ENCODE measurements around the gene EEFSEC. TPM values are rescaled to one million over a fixed set of nuclear protein-coding genes. Genes with fewer than 3 reads are reported as not detected.

EEFSEC gene
- total RNA-seq, 2 donors from 2014 or later = 15.7 to 18.0 TPM

DNA sequence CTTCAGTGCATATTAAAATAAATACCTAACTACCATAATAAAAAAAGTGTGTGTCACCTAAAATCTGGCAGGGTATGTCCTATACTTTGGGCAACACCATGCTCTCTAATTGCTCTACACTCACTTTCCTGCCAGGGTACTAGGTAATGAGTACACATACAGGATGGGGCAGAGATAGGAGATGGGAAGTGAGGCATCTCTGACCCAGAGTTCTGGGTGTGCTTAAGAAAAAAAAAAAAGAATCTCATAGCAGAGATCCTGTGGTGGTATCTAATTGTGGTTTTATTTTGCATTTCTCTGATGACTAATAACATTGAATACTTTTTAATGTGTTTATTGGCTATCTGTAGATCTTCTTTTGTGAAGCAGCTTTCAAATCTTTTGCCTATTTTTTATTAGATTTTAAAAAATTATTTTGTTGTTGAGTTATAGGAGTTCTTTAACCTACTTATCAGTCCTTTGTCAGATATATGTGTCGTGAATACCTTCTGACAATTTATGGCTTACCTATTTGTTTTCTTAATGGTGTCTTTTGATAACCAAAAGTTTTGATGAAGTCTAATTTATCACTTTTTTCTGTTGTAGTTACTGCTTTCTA, 48.0 kb downstream of the EEFSEC start:
- no peaks in the 10 kb centered on the region for H3K9me3 ChIP-seq
- no peaks in the 10 kb centered on the region for H3K27me3 ChIP-seq
- H3K4me1 ChIP-seq = peaks cover 0 to 12% of the 10 kb centered on the region in 2 donors
- no peak for DNase-seq (ENCODE audit: low spot score)
- H3K4me3 ChIP-seq = no peak overlapping the region
- no peak overlapping the region for H3K27ac ChIP-seq
- TF ChIP-seq CTCF (IDR thresholded peaks at IDR 0.05) = no peak
- no peaks in the 10 kb centered on the region for H3K36me3 ChIP-seq

DNA sequence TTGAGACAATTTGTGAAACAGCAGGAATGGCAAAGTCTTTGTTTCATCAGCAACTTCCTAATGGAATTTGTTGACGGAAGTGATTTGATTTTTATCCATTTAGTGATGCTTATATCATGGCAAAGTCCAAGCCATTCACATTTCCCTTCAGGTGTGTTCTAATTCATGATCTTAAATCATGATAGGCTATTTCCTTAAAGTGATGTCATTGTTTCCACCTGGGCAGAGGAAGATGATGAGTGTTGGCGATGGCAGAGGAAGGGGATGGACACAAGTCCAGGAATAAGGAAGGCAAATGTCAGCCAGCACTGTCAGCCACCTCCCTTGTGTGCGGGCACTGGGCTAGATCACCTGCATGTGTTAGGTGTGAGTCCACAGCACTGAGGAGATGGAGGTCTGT, 49.9 kb downstream of the EEFSEC start:
- Histone ChIP-seq H3K27ac (no peak overlapping the region), H3K27me3 (no peaks in the 10 kb centered on the region), H3K36me3 (no peaks in the 10 kb centered on the region), H3K4me3 (no peak overlapping the region), H3K9me3 (no peaks in the 10 kb centered on the region), H3K4me1 (peaks cover 0 to 14% of the 10 kb centered on the region in 2 donors)
- no peak for TF ChIP-seq CTCF (IDR thresholded peaks at IDR 0.05)
- DNase-seq (ENCODE audit: low spot score) = no peak

GRCh38 chr3:128205558-128206145, 52.4 kb downstream of the EEFSEC start:
- no peak for DNase-seq (ENCODE audit: low spot score)
- no peak for TF ChIP-seq CTCF (IDR thresholded peaks at IDR 0.05)
- H3K4me3 ChIP-seq = no peak overlapping the region
- no peaks in the 10 kb centered on the region for H3K9me3 ChIP-seq
- H3K4me1 ChIP-seq = peaks cover 0 to 12% of the 10 kb centered on the region in 2 donors
- no peaks in the 10 kb centered on the region for H3K36me3 ChIP-seq
- H3K27ac ChIP-seq = no peak overlapping the region
- H3K27me3 ChIP-seq = no peaks in the 10 kb centered on the region

GRCh38 chr3:128207951-128208350, 54.7 kb downstream of the EEFSEC start:
- no peak for DNase-seq (ENCODE audit: low spot score)
- Histone ChIP-seq H3K4me1 (peaks cover 0 to 17% of the 10 kb centered on the region in 2 donors), H3K27ac (peak overlapping the region in 1 of 2 donors; percentile 12), H3K36me3 (no peaks in the 10 kb centered on the region), H3K27me3 (no peaks in the 10 kb centered on the region), H3K9me3 (no peaks in the 10 kb centered on the region), H3K4me3 (peak overlapping the region in 1 of 2 donors; percentile 4)
- no peak for TF ChIP-seq CTCF (IDR thresholded peaks at IDR 0.05)

GRCh38 chr3:128210711-128211110, 57.4 kb downstream of the EEFSEC start:
- Histone ChIP-seq H3K36me3 (no peaks in the 10 kb centered on the region), H3K9me3 (no peaks in the 10 kb centered on the region), H3K27me3 (no peaks in the 10 kb centered on the region), H3K4me1 (peaks cover 0 to 17% of the 10 kb centered on the region in 2 donors), H3K4me3 (no peak overlapping the region), H3K27ac (no peak overlapping the region)
- no peak for TF ChIP-seq CTCF (IDR thresholded peaks at IDR 0.05)
- DNase-seq (ENCODE audit: low spot score) = no peak

DNA sequence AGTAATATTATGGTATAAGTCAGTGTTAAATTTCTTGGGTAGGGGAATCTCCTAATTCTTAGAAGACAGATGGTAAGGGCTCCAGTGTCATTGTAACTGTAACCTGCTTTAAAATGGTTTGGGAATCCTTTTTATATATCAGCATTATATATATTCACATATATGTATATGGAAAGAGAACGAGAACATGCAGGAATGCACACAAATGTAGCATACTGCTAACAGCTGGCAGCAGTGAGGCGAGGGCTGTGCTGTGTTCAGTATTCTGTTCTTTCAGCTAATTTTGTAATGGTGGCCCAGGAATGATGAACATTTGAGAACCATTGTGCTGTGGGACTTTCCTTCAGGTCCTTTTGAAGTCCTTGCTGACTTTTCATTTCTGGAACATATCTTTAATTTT, 60.8 kb downstream of the EEFSEC start:
- no peak for DNase-seq (ENCODE audit: low spot score)
- no peaks in the 10 kb centered on the region for H3K9me3 ChIP-seq
- H3K27me3 ChIP-seq = no peaks in the 10 kb centered on the region
- H3K4me3 ChIP-seq = no peak overlapping the region
- no peaks in the 10 kb centered on the region for H3K36me3 ChIP-seq
- peaks cover 0 to 25% of the 10 kb centered on the region in 2 donors for H3K4me1 ChIP-seq
- TF ChIP-seq CTCF (IDR thresholded peaks at IDR 0.05) = no peak
- no peak overlapping the region for H3K27ac ChIP-seq
